Measurements from ENCODE around the gene PLCB4.

DNA sequence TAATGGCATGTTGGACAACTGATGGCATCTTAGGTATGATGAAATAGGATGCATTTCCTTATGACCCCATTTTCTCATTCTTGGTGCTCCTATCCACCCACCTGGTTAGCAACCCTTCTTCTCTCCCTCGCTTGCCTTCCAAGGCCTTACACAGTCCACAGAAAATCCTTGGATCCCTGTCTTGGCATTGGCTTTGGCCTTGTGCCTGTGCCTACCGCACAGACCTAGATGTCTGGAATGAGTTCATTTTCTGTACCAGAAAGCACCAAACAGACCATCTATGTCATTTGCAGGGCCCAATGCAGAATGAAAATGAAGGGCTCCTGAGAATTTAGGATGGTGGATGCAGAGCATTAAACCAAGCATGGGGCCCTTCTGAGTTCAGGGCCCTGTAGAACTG is 346.5 kb downstream of the PLCB4 start:
- TF ChIP-seq, protein P1, sequence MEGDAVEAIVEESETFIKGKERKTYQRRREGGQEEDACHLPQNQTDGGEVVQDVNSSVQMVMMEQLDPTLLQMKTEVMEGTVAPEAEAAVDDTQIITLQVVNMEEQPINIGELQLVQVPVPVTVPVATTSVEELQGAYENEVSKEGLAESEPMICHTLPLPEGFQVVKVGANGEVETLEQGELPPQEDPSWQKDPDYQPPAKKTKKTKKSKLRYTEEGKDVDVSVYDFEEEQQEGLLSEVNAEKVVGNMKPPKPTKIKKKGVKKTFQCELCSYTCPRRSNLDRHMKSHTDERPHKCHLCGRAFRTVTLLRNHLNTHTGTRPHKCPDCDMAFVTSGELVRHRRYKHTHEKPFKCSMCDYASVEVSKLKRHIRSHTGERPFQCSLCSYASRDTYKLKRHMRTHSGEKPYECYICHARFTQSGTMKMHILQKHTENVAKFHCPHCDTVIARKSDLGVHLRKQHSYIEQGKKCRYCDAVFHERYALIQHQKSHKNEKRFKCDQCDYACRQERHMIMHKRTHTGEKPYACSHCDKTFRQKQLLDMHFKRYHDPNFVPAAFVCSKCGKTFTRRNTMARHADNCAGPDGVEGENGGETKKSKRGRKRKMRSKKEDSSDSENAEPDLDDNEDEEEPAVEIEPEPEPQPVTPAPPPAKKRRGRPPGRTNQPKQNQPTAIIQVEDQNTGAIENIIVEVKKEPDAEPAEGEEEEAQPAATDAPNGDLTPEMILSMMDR (conservative IDR thresholded peaks at IDR 0.05; ENCODE audit: low read length): no peak
- TF ChIP-seq EZH2phosphoT487 (IDR thresholded peaks at IDR 0.05; ENCODE audit: borderline replicate concordance, low read depth, low read length): no peak

Measured in OCI-LY7 (cell line).